Measurements from ENCODE around the gene IL34. TPM values are rescaled to one million over a fixed set of nuclear protein-coding genes. Genes with fewer than 3 reads are reported as not detected.
"Not testable (repeated sequence)": the region's sequence is repeated elsewhere in the genome, so short reads cannot be mapped to it uniquely, and the experiment has no call there.

The IL34 gene
- polyA plus RNA-seq, 2 donors = 22.9 to 32.7 TPM

- not testable (repeated sequence) for H3K9me3 ChIP-seq (ENCODE audit: control insufficient read depth in 2 of 2, insufficient read depth in 1 of 2, low read depth in 1 of 2, low read length in 1 of 2); H3K27me3 ChIP-seq (ENCODE audit: control insufficient read depth in 1 of 2, insufficient read depth in 2 of 2, low read length in 2 of 2); H3K4me3 ChIP-seq (ENCODE audit: low read depth in 1 of 2, low read length in 2 of 2); H3K4me1 ChIP-seq (ENCODE audit: control insufficient read depth in 2 of 2, insufficient read depth in 2 of 2, low read length in 1 of 2); H3K27ac ChIP-seq (ENCODE audit: low read depth in 2 of 2, low read length in 1 of 2)
- 73 to 74% methylated on average over 4 of the region's 4 CpGs for WGBS, 2 donors
- H3K36me3 ChIP-seq (ENCODE audit: control insufficient read depth in 2 of 2, insufficient read depth in 2 of 2, low read length in 1 of 2) = peaks cover 1 to 24% of the 10 kb centered on the region in 2 donors
These were observed 24.6 kb downstream of the IL34 start for GRCh38 chr16:70670938-70671337.

- Histone ChIP-seq H3K27me3 (ENCODE audit: control insufficient read depth in 1 of 2, insufficient read depth in 2 of 2, low read length in 2 of 2) (no peaks in the 10 kb centered on the region), H3K36me3 (ENCODE audit: control insufficient read depth in 2 of 2, insufficient read depth in 2 of 2, low read length in 1 of 2) (peaks cover 4 to 45% of the 10 kb centered on the region in 2 donors), H3K4me1 (ENCODE audit: control insufficient read depth in 2 of 2, insufficient read depth in 2 of 2, low read length in 1 of 2) (peaks cover 0 to 2% of the 10 kb centered on the region in 2 donors), H3K27ac (ENCODE audit: low read depth in 2 of 2, low read length in 1 of 2) (no peak overlapping the region), H3K4me3 (ENCODE audit: low read depth in 1 of 2, low read length in 2 of 2) (no peak overlapping the region), H3K9me3 (ENCODE audit: control insufficient read depth in 2 of 2, insufficient read depth in 1 of 2, low read depth in 1 of 2, low read length in 1 of 2) (no peaks in the 10 kb centered on the region)
- WGBS, 2 donors = 80 to 86% methylated on average over 18 of the region's 18 CpGs
These were observed 28.1 kb downstream of the IL34 start for GRCh38 chr16:70674221-70675014.

GRCh38 chr16:70675851-70676513 is 29.6 kb downstream of the IL34 start:
- Histone ChIP-seq H3K4me1 (ENCODE audit: control insufficient read depth in 2 of 2, insufficient read depth in 2 of 2, low read length in 1 of 2) (peaks cover 0 to 7% of the 10 kb centered on the region in 2 donors), H3K9me3 (ENCODE audit: control insufficient read depth in 2 of 2, insufficient read depth in 1 of 2, low read depth in 1 of 2, low read length in 1 of 2) (no peaks in the 10 kb centered on the region), H3K27me3 (ENCODE audit: control insufficient read depth in 1 of 2, insufficient read depth in 2 of 2, low read length in 2 of 2) (no peaks in the 10 kb centered on the region), H3K4me3 (ENCODE audit: low read depth in 1 of 2, low read length in 2 of 2) (no peak overlapping the region), H3K36me3 (ENCODE audit: control insufficient read depth in 2 of 2, insufficient read depth in 2 of 2, low read length in 1 of 2) (peaks cover 4 to 55% of the 10 kb centered on the region in 2 donors), H3K27ac (ENCODE audit: low read depth in 2 of 2, low read length in 1 of 2) (peak overlapping the region in 1 of 2 donors; percentile 62)
- WGBS, 2 donors = 75 to 84% methylated on average over 7 of the region's 7 CpGs

- Histone ChIP-seq H3K27me3 (ENCODE audit: control insufficient read depth in 1 of 2, insufficient read depth in 2 of 2, low read length in 2 of 2) (no peaks in the 10 kb centered on the region), H3K4me1 (ENCODE audit: control insufficient read depth in 2 of 2, insufficient read depth in 2 of 2, low read length in 1 of 2) (peaks cover 0 to 16% of the 10 kb centered on the region in 2 donors), H3K9me3 (ENCODE audit: control insufficient read depth in 2 of 2, insufficient read depth in 1 of 2, low read depth in 1 of 2, low read length in 1 of 2) (no peaks in the 10 kb centered on the region), H3K27ac (ENCODE audit: low read depth in 2 of 2, low read length in 1 of 2) (no peak overlapping the region), H3K4me3 (ENCODE audit: low read depth in 1 of 2, low read length in 2 of 2) (no peak overlapping the region), H3K36me3 (ENCODE audit: control insufficient read depth in 2 of 2, insufficient read depth in 2 of 2, low read length in 1 of 2) (peaks cover 4 to 55% of the 10 kb centered on the region in 2 donors)
- WGBS, 2 donors = 82 to 90% methylated on average over 13 to 14 of the region's 14 CpGs
These were observed 30.5 kb downstream of the IL34 start for GRCh38 chr16:70676675-70677498.

GRCh38 chr16:70677499-70678120 is 31.3 kb downstream of the IL34 start:
- H3K36me3 ChIP-seq (ENCODE audit: control insufficient read depth in 2 of 2, insufficient read depth in 2 of 2, low read length in 1 of 2) = peaks cover 4 to 55% of the 10 kb centered on the region in 2 donors

GRCh38 chr16:70678121-70678897 is 31.9 kb downstream of the IL34 start:
- H3K9me3 ChIP-seq (ENCODE audit: control insufficient read depth in 2 of 2, insufficient read depth in 1 of 2, low read depth in 1 of 2, low read length in 1 of 2) = no peaks in the 10 kb centered on the region
- H3K27me3 ChIP-seq (ENCODE audit: control insufficient read depth in 1 of 2, insufficient read depth in 2 of 2, low read length in 2 of 2) = no peaks in the 10 kb centered on the region
- H3K36me3 ChIP-seq (ENCODE audit: control insufficient read depth in 2 of 2, insufficient read depth in 2 of 2, low read length in 1 of 2) = peaks cover 4 to 57% of the 10 kb centered on the region in 2 donors
- H3K4me3 ChIP-seq (ENCODE audit: low read depth in 1 of 2, low read length in 2 of 2) = no peak overlapping the region
- WGBS, 2 donors = 84 to 90% methylated on average over 22 of the region's 22 CpGs
- H3K27ac ChIP-seq (ENCODE audit: low read depth in 2 of 2, low read length in 1 of 2) = no peak overlapping the region
- H3K4me1 ChIP-seq (ENCODE audit: control insufficient read depth in 2 of 2, insufficient read depth in 2 of 2, low read length in 1 of 2) = peaks cover 3 to 28% of the 10 kb centered on the region in 2 donors

More at GRCh38 chr16:70677499-70678120, 31.3 kb downstream of the IL34 start:
- Histone ChIP-seq H3K27ac (ENCODE audit: low read depth in 2 of 2, low read length in 1 of 2) (no peak overlapping the region), H3K9me3 (ENCODE audit: control insufficient read depth in 2 of 2, insufficient read depth in 1 of 2, low read depth in 1 of 2, low read length in 1 of 2) (no peaks in the 10 kb centered on the region), H3K4me1 (ENCODE audit: control insufficient read depth in 2 of 2, insufficient read depth in 2 of 2, low read length in 1 of 2) (peaks cover 0 to 21% of the 10 kb centered on the region in 2 donors), H3K4me3 (ENCODE audit: low read depth in 1 of 2, low read length in 2 of 2) (no peak overlapping the region), H3K27me3 (ENCODE audit: control insufficient read depth in 1 of 2, insufficient read depth in 2 of 2, low read length in 2 of 2) (no peaks in the 10 kb centered on the region)
- 89 to 91% methylated on average over 15 of the region's 15 CpGs for WGBS, 2 donors

GRCh38 chr16:70678898-70679670 is 32.7 kb downstream of the IL34 start:
- Histone ChIP-seq H3K27ac (ENCODE audit: low read depth in 2 of 2, low read length in 1 of 2) (peak overlapping the region in 1 of 2 donors; percentile 5), H3K9me3 (ENCODE audit: control insufficient read depth in 2 of 2, insufficient read depth in 1 of 2, low read depth in 1 of 2, low read length in 1 of 2) (no peaks in the 10 kb centered on the region), H3K36me3 (ENCODE audit: control insufficient read depth in 2 of 2, insufficient read depth in 2 of 2, low read length in 1 of 2) (peaks cover 4 to 57% of the 10 kb centered on the region in 2 donors), H3K4me3 (ENCODE audit: low read depth in 1 of 2, low read length in 2 of 2) (no peak overlapping the region), H3K4me1 (ENCODE audit: control insufficient read depth in 2 of 2, insufficient read depth in 2 of 2, low read length in 1 of 2) (peaks cover 9 to 36% of the 10 kb centered on the region in 2 donors), H3K27me3 (ENCODE audit: control insufficient read depth in 1 of 2, insufficient read depth in 2 of 2, low read length in 2 of 2) (no peaks in the 10 kb centered on the region)
- 85 to 90% methylated on average over 26 to 31 of the region's 31 CpGs for WGBS, 2 donors

All from esophagus (tissue), 2 donors.